CD4-positive, CD25-positive, alpha-beta regulatory T cell (primary cell): ENCODE data around the gene OSBPL2. TPM values are rescaled to one million over a fixed set of nuclear protein-coding genes. Genes with fewer than 3 reads are reported as not detected.

Source experiments
- ATAC-seq, 2 donors: fragments of 150-1000 bp; cut with Tn5 transposase; one replicate each; pipeline ENCODE4 v1.10.0; 2021; ENCODE audit warnings: low read depth in 2 of 2, moderate number of reproducible peaks in 2 of 2, moderate library complexity in 1 of 2
- DNase-seq, 3 donors: peaks; one replicate each; pipeline versions ENCODE4 v3.0.0 to v3.0.0-alpha.2; 2012 to 2022; ENCODE audit warnings: mixed read lengths in 1 of 3
- H3K27ac ChIP-seq: one replicate; pipeline ENCODE4 v1.7.0; 2013; ENCODE audit warnings: mild to moderate bottlenecking, low read length; ENCODE audit not compliant: insufficient read depth, poor library complexity, severe bottlenecking
- H3K27me3 ChIP-seq: one replicate; pipeline ENCODE4 v1.7.0; 2013; ENCODE audit warnings: low read length; ENCODE audit not compliant: control insufficient read depth, insufficient read depth
- H3K36me3 ChIP-seq: one replicate; pipeline ENCODE4 v1.7.0; 2013; ENCODE audit warnings: mild to moderate bottlenecking, low read length, moderate library complexity; ENCODE audit not compliant: control insufficient read depth, insufficient read depth
- H3K4me1 ChIP-seq: 2 replicates; pipeline ENCODE4 v1.7.0; 2013; ENCODE audit warnings: mild to moderate bottlenecking, low read length; ENCODE audit not compliant: insufficient read depth, control insufficient read depth, poor library complexity, severe bottlenecking
- H3K4me3 ChIP-seq: one replicate; pipeline ENCODE4 v1.7.0; 2013; ENCODE audit warnings: low read depth, mild to moderate bottlenecking, low read length, moderate library complexity
- H3K9me3 ChIP-seq, 2 experiments: 1 replicate in 1 of 2; 2 replicates in 1 of 2; pipeline ENCODE4 v1.7.0; 2013; ENCODE audit warnings: low read length in 2 of 2, mild to moderate bottlenecking in 1 of 2, moderate library complexity in 1 of 2; ENCODE audit not compliant: control insufficient read depth in 2 of 2
- H3K27ac Mint-ChIP-seq, 3 donors: one replicate each; pipeline ENCODE4 v1.8.0; 2020 to 2022; ENCODE audit warnings: mild to moderate bottlenecking in 3 of 3, mixed read lengths in 3 of 3, moderate library complexity in 2 of 3
- H3K27me3 Mint-ChIP-seq: one replicate; pipeline ENCODE4 v1.8.0; 2022; ENCODE audit warnings: mild to moderate bottlenecking, mixed read lengths
- H3K36me3 Mint-ChIP-seq: one replicate; pipeline ENCODE4 v1.8.0; 2020; ENCODE audit warnings: mixed read lengths
- H3K4me1 Mint-ChIP-seq, 4 donors: one replicate each; pipeline ENCODE4 v1.8.0; 2020 to 2022; ENCODE audit warnings: mixed read lengths in 4 of 4, mild to moderate bottlenecking in 1 of 4
- H3K4me3 Mint-ChIP-seq, 4 donors: one replicate each; pipeline ENCODE4 v1.8.0; 2020 to 2022; ENCODE audit warnings: mild to moderate bottlenecking in 4 of 4, mixed read lengths in 4 of 4, moderate library complexity in 3 of 4
- H3K9me3 Mint-ChIP-seq, 7 donors: one replicate each; pipeline ENCODE4 v1.8.0; 2020 to 2022; ENCODE audit warnings: mixed read lengths in 7 of 7, mild to moderate bottlenecking in 3 of 7, moderate library complexity in 2 of 7
- polyA plus RNA-seq, 4 donors: library from polyadenylated mRNA; unstranded; fragments of 300-500 nt; fragmentation: Illumina TruSeq; gene quantifications; one replicate each; pipeline ENCODE4 v1.2.3, GENCODE V29; 2021
- total RNA-seq: library from RNA; stranded (reverse); gene quantifications from one replicate; pipeline ENCODE4 v1.2.3, GENCODE V29; 2022

Gene OSBPL2
- total and polyA plus RNA-seq, 5 donors from 2014 or later = 19.3 to 85.2 (median 23.2) TPM

GRCh38 chr20:62243106-62243505 is 4.8 kb downstream of the OSBPL2 start:
- H3K36me3 Mint-ChIP-seq = peaks cover 14% of the 10 kb centered on the region
- no peak overlapping the region for H3K27ac Mint-ChIP-seq
- no peak overlapping the region for H3K27ac ChIP-seq
- no peak overlapping the region for H3K4me3 ChIP-seq
- peaks cover 5 to 67% (median 32%) of the 10 kb centered on the region in 4 donors for H3K4me1 Mint-ChIP-seq
- no peaks in the 10 kb centered on the region for H3K27me3 Mint-ChIP-seq
- no peaks in the 10 kb centered on the region for H3K9me3 Mint-ChIP-seq
- peaks cover 15% of the 10 kb centered on the region for H3K36me3 ChIP-seq
- H3K4me1 ChIP-seq = peaks cover 31% of the 10 kb centered on the region
- no peaks in the 10 kb centered on the region for H3K9me3 ChIP-seq
- no peak for DNase-seq
- no peak overlapping the region for H3K4me3 Mint-ChIP-seq
- H3K27me3 ChIP-seq = no peaks in the 10 kb centered on the region
- ATAC-seq = no peak

GRCh38 chr20:62243906-62244515 is 5.7 kb downstream of the OSBPL2 start:
- Histone ChIP-seq H3K27me3 (no peaks in the 10 kb centered on the region), H3K4me3 (no peak overlapping the region), H3K9me3 (no peaks in the 10 kb centered on the region), H3K4me1 (peaks cover 28% of the 10 kb centered on the region), H3K27ac (no peak overlapping the region), H3K36me3 (peaks cover 15% of the 10 kb centered on the region)
- Mint-ChIP-seq H3K4me1 (peaks cover 5 to 71% (median 31%) of the 10 kb centered on the region in 4 donors), H3K27me3 (no peaks in the 10 kb centered on the region), H3K27ac (peak overlapping the region in 1 of 3 donors; percentile 56), H3K36me3 (peaks cover 14% of the 10 kb centered on the region), H3K4me3 (peak overlapping the region in 2 of 4 donors; percentile 35 to 43), H3K9me3 (no peaks in the 10 kb centered on the region)
- ATAC-seq (no peak), DNase-seq (no peak)

GRCh38 chr20:62244644-62245108 is 6.4 kb downstream of the OSBPL2 start:
- H3K4me1 ChIP-seq = peaks cover 21% of the 10 kb centered on the region
- H3K4me3 Mint-ChIP-seq = no peak overlapping the region
- DNase-seq (no peak), ATAC-seq (no peak)
- H3K36me3 Mint-ChIP-seq = peaks cover 14% of the 10 kb centered on the region
- H3K9me3 Mint-ChIP-seq = no peaks in the 10 kb centered on the region
- no peak overlapping the region for H3K4me3 ChIP-seq
- no peaks in the 10 kb centered on the region for H3K27me3 ChIP-seq
- peaks cover 5 to 68% (median 28%) of the 10 kb centered on the region in 4 donors for H3K4me1 Mint-ChIP-seq
- H3K27me3 Mint-ChIP-seq = no peaks in the 10 kb centered on the region
- H3K27ac Mint-ChIP-seq = peak overlapping the region in 1 of 3 donors; percentile 91
- H3K36me3 ChIP-seq = peaks cover 15% of the 10 kb centered on the region
- no peaks in the 10 kb centered on the region for H3K9me3 ChIP-seq
- no peak overlapping the region for H3K27ac ChIP-seq

- Histone ChIP-seq H3K9me3 (no peaks in the 10 kb centered on the region), H3K27me3 (no peaks in the 10 kb centered on the region), H3K27ac (no peak overlapping the region), H3K4me3 (no peak overlapping the region), H3K36me3 (peaks cover 15% of the 10 kb centered on the region), H3K4me1 (peaks cover 11% of the 10 kb centered on the region)
- H3K27ac Mint-ChIP-seq = no peak overlapping the region
- no peak for DNase-seq
- H3K36me3 Mint-ChIP-seq = peaks cover 14% of the 10 kb centered on the region
- no peaks in the 10 kb centered on the region for H3K9me3 Mint-ChIP-seq
- no peak for ATAC-seq
- no peaks in the 10 kb centered on the region for H3K27me3 Mint-ChIP-seq
- no peak overlapping the region for H3K4me3 Mint-ChIP-seq
- peaks cover 0 to 63% (median 23%) of the 10 kb centered on the region in 4 donors for H3K4me1 Mint-ChIP-seq
Measured at GRCh38 chr20:62245911-62246280, 7.6 kb downstream of the OSBPL2 start.

- peaks cover 12% of the 10 kb centered on the region for H3K36me3 Mint-ChIP-seq
- Histone ChIP-seq H3K36me3 (peaks cover 13% of the 10 kb centered on the region), H3K4me1 (peaks cover 6% of the 10 kb centered on the region), H3K9me3 (no peaks in the 10 kb centered on the region), H3K27ac (no peak overlapping the region), H3K27me3 (no peaks in the 10 kb centered on the region), H3K4me3 (no peak overlapping the region)
- H3K4me3 Mint-ChIP-seq = no peak overlapping the region
- H3K9me3 Mint-ChIP-seq = no peaks in the 10 kb centered on the region
- no peak overlapping the region for H3K27ac Mint-ChIP-seq
- H3K4me1 Mint-ChIP-seq = peaks cover 0 to 59% (median 20%) of the 10 kb centered on the region in 4 donors
- DNase-seq (no peak), ATAC-seq (no peak)
- H3K27me3 Mint-ChIP-seq = no peaks in the 10 kb centered on the region
Measured at GRCh38 chr20:62246431-62246830, 8.1 kb downstream of the OSBPL2 start.

- H3K4me1 ChIP-seq = no peaks in the 10 kb centered on the region
- H3K4me3 ChIP-seq = no peak overlapping the region
- H3K9me3 Mint-ChIP-seq = no peaks in the 10 kb centered on the region
- H3K27ac ChIP-seq = no peak overlapping the region
- H3K27me3 ChIP-seq = no peaks in the 10 kb centered on the region
- no peaks in the 10 kb centered on the region for H3K27me3 Mint-ChIP-seq
- DNase-seq (no peak), ATAC-seq (no peak)
- H3K4me1 Mint-ChIP-seq = peaks cover 0 to 58% (median 14%) of the 10 kb centered on the region in 4 donors
- H3K4me3 Mint-ChIP-seq = peak overlapping the region in 1 of 4 donors; percentile 69
- peaks cover 11% of the 10 kb centered on the region for H3K36me3 ChIP-seq
- H3K9me3 ChIP-seq = no peaks in the 10 kb centered on the region
- peak overlapping the region in 1 of 3 donors; percentile 55 for H3K27ac Mint-ChIP-seq
- H3K36me3 Mint-ChIP-seq = peaks cover 5% of the 10 kb centered on the region
Measured at GRCh38 chr20:62246872-62247652, 8.7 kb downstream of the OSBPL2 start.

GRCh38 chr20:62248890-62249560 is 10.7 kb downstream of the OSBPL2 start:
- Mint-ChIP-seq H3K4me1 (peaks cover 0 to 57% (median 11%) of the 10 kb centered on the region in 4 donors), H3K27ac (no peak overlapping the region), H3K36me3 (no peaks in the 10 kb centered on the region), H3K9me3 (peaks cover 0 to under 1% (median 0%) of the 10 kb centered on the region in 7 donors), H3K27me3 (no peaks in the 10 kb centered on the region), H3K4me3 (no peak overlapping the region)
- no peak for DNase-seq
- H3K36me3 ChIP-seq = peaks cover 4% of the 10 kb centered on the region
- no peak overlapping the region for H3K4me3 ChIP-seq
- H3K4me1 ChIP-seq = no peaks in the 10 kb centered on the region
- no peak for ATAC-seq
- no peak overlapping the region for H3K27ac ChIP-seq
- no peaks in the 10 kb centered on the region for H3K27me3 ChIP-seq
- no peaks in the 10 kb centered on the region for H3K9me3 ChIP-seq
